Stomach (tissue), 9 donors: ENCODE data around the gene APOL3. TPM values are rescaled to one million over a fixed set of nuclear protein-coding genes. Genes with fewer than 3 reads are reported as not detected.
"Not testable (repeated sequence)": the region's sequence is repeated elsewhere in the genome, so short reads cannot be mapped to it uniquely, and the experiment has no call there.

Experiments
- DNase-seq, 2 donors: peaks; one replicate each; pipeline versions ENCODE4 v3.0.0 to v3.0.0-alpha.2; 2013 to 2019
- H3K27ac ChIP-seq, 5 donors: fragments of 200-600 bp in 4 of 5; sonication (generic) in 4 of 5; one replicate each; pipeline ENCODE4 v1.5.1; 2013 to 2019; ENCODE audit warnings: mild to moderate bottlenecking in 1 of 5, moderate library complexity in 1 of 5
- H3K27me3 ChIP-seq, 3 donors: fragments of 200-600 bp; sonication (generic); one replicate each; pipeline ENCODE4 v1.5.1; 2017 to 2019; ENCODE audit warnings: mixed run types in 1 of 3
- H3K36me3 ChIP-seq, 4 donors: fragments of 200-600 bp; sonication (generic); 1 replicate in 3 of 4; 2 replicates in 1 of 4; pipeline ENCODE4 v1.5.1; 2016 to 2019
- H3K4me1 ChIP-seq, 4 donors: fragments of 200-600 bp; sonication (generic); one replicate each; pipeline ENCODE4 v1.5.1; 2016 to 2019
- H3K4me3 ChIP-seq, 4 donors: fragments of 200-600 bp; sonication (generic) in 3 of 4; one replicate each; pipeline ENCODE4 v1.5.1; 2016 to 2019; ENCODE audit warnings: mild to moderate bottlenecking in 1 of 4
- H3K9me3 ChIP-seq, 4 donors: fragments of 200-600 bp; sonication (generic); one replicate each; pipeline ENCODE4 v1.5.1; 2016 to 2019
- EP300 ChIP-seq: sonication (generic); formaldehyde crosslinking; IDR thresholded peaks from one replicate; pipeline ENCODE4 v1.6.1; 2017; ENCODE audit warnings: antibody characterized with exemption
- POLR2A ChIP-seq, 4 donors: fragments of 450-650 bp; IDR thresholded peaks; one replicate each; pipeline ENCODE4 v1.6.1; 2016; ENCODE audit warnings: antibody characterized with exemption in 4 of 4, control low read depth in 2 of 4, mild to moderate bottlenecking in 1 of 4, moderate library complexity in 1 of 4
- POLR2AphosphoS5 ChIP-seq, 3 donors: sonication (generic); formaldehyde crosslinking; IDR thresholded peaks; one replicate each; pipeline ENCODE4 v1.6.1; 2016; ENCODE audit warnings: antibody characterized with exemption in 3 of 3
- WGBS, 5 donors: extraction: QIAGEN DNeasy Blood & Tissue Kit in 3 of 5; methylation state at CpG; one replicate each; pipeline versions ENCODE4 v1.1.5 to v1.1.7; 2013 to 2018; 5-methylcytosine and 5-hydroxymethylcytosine counted together
- intact Hi-C: fragments of 100-400 bp; cut with DNase I; formaldehyde crosslinking; loops from one replicate; pipeline ENCODE4 v1.15.1; 2023; ENCODE audit warnings: low total_unique reads
- polyA plus RNA-seq, 3 donors: library from polyadenylated mRNA; stranded (reverse); fragments of 200-250 nt; gene quantifications; one replicate each; pipeline ENCODE4 v1.2.3, GENCODE V29; 2013
- total RNA-seq, 5 donors: library from RNA; depleted of rRNA; stranded (reverse); fragments of >200 nt; gene quantifications; one replicate each; pipeline versions ENCODE4 v1.1.0 to v1.2.3, GENCODE V29; 2014 to 2016
- TF ChIP-seq, protein P1 (sequence below), 7 experiments: fragments of 450-650 bp in 4 of 7; fragments of 200-600 bp in 3 of 7; sonication (generic) in 3 of 7; IDR thresholded peaks; one replicate each; pipeline ENCODE4 v1.5.1; 2016 to 2019; ENCODE audit warnings: antibody characterized with exemption in 7 of 7, control low read depth in 2 of 7, mild to moderate bottlenecking in 1 of 7
- donor health status: healthy with polysubstance abuse.
- donor health status: Bipolar disorder and iron deficiency.
- donor health status: healthy.

APOL3 gene
- total and polyA plus RNA-seq, 8 donors: 2.9 to 29.9 (median 15.6) TPM; not detected in 1

DNA sequence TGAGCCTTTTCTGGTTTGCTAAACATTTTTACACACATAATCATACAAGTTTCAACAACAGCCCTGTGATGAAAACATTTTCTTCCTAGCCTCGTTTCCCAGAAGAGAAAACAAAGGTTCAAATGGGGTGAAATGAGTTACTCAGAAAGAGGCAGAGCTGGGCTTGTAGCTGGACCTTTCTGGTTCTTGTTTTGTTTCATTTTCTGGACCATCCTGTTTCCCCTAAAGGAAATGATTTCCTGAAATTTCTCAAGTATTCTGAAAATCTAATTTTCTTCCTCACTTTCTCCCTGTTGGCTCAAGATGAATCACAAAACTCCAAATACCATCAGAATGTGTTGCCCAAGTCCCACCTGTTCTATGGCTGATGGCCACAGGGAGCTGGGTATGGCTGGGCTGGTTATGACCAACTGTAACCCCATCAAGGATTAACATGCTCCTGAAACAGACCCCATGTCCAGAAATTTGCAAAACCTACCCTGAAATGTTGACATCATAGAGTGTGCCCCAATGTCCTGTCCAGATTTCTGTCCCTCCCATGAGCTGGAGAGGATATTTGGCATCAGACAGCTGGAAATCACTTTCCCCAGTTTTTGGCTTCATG lies 47.7 kb upstream of the APOL3 start:
- no peaks in the 10 kb centered on the region for H3K9me3 ChIP-seq
- H3K27me3 ChIP-seq: no peaks in the 10 kb centered on the region
- no peak for TF ChIP-seq EP300
- TF ChIP-seq, protein P1, sequence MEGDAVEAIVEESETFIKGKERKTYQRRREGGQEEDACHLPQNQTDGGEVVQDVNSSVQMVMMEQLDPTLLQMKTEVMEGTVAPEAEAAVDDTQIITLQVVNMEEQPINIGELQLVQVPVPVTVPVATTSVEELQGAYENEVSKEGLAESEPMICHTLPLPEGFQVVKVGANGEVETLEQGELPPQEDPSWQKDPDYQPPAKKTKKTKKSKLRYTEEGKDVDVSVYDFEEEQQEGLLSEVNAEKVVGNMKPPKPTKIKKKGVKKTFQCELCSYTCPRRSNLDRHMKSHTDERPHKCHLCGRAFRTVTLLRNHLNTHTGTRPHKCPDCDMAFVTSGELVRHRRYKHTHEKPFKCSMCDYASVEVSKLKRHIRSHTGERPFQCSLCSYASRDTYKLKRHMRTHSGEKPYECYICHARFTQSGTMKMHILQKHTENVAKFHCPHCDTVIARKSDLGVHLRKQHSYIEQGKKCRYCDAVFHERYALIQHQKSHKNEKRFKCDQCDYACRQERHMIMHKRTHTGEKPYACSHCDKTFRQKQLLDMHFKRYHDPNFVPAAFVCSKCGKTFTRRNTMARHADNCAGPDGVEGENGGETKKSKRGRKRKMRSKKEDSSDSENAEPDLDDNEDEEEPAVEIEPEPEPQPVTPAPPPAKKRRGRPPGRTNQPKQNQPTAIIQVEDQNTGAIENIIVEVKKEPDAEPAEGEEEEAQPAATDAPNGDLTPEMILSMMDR (IDR thresholded peaks at IDR 0.05): no peak
- TF ChIP-seq POLR2A (IDR thresholded peaks at IDR 0.05): no peak
- no peak overlapping the region for H3K4me3 ChIP-seq
- no peaks in the 10 kb centered on the region for H3K36me3 ChIP-seq
- no peak for DNase-seq
- peaks cover 0 to 39% (median 4%) of the 10 kb centered on the region in 4 donors for H3K4me1 ChIP-seq
- no peak overlapping the region for H3K27ac ChIP-seq
- intact Hi-C loops: no loop called here
- WGBS, 5 donors: 21 to 42% (median 33%) methylated on average over 1 of the region's 1 CpG

DNA sequence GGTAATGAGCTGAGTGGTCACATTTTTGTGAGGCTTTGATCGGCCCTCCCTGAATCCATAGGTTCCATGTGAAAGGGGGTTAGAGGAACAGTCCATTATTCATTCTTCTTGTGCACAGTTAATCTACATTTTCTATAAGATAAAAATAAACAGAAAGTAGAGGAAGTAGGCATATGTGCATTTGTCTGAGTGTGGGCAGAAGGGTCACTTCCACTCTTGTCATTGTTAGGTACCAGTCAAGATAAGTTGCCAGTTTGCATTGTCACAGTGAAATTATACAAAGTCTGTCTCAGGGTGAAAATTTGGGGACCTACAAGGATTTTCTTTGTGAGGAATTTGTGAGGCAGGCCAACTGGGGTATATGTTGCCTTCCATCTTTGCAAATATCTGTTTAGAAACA lies 45.7 kb upstream of the APOL3 start:
- Histone ChIP-seq H3K27ac (no peak overlapping the region), H3K4me3 (no peak overlapping the region), H3K27me3 (no peaks in the 10 kb centered on the region), H3K9me3 (no peaks in the 10 kb centered on the region), H3K36me3 (no peaks in the 10 kb centered on the region), H3K4me1 (peaks cover 3 to 44% (median 15%) of the 10 kb centered on the region in 4 donors)
- TF ChIP-seq, protein P1 (IDR thresholded peaks at IDR 0.05): no peak
- no peak for TF ChIP-seq POLR2AphosphoS5 (IDR thresholded peaks at IDR 0.05)
- intact Hi-C loops: no loop called here
- 86 to 100% (median 96%) methylated on average over 1 of the region's 1 CpG for WGBS, 5 donors
- DNase-seq: no peak

DNA sequence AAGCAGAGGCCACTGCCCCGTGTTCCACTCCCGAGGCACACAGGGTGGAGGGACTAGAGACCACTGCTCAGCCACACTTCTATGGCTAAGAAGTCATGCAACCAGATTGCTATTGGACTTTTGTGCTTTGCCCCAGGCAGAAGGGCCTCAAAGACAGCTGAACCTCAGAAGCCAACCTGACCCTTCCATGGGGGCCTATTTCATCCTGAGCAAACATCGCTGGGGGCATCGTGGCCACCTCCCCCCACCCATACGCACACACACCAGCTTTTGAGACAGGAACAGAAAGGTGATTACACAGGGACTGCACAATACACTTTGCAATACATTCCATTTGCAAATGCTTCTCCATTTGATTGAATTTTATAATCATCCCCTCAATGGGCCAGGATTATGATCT lies 45.0 kb upstream of the APOL3 start:
- H3K27ac ChIP-seq, DNase-seq, H3K4me3 ChIP-seq, intact Hi-C loops, H3K36me3 ChIP-seq, H3K27me3 ChIP-seq, H3K9me3 ChIP-seq: not testable (repeated sequence)
- peaks cover 3 to 37% (median 15%) of the 10 kb centered on the region in 4 donors for H3K4me1 ChIP-seq
- whole genome bisulfite sequencing, 5 donors: 66 to 84% (median 81%) methylated on average over 3 to 5 of the region's 5 CpGs

DNA sequence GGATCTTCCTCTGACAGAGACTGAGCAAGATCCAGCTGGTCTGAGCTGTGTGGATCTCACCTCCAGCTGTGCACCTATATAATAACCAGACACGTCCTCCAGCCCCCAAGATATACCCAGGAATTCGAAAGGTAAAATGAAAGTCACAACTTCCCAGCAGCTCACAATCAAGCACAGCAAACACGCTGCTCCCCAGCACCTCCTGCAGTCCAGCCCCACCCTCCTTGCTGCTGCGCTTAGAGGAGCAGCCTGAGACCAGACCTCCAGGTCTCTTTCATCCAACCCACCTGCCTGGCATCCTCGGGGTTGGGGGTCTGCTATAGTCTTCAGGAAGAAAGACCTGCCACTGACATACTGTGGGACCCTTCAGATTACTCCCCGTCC lies 44.1 kb upstream of the APOL3 start:
- Histone ChIP-seq H3K27ac (peak overlapping the region; percentile 31 to 84 (median 53)), H3K36me3 (no peaks in the 10 kb centered on the region), H3K27me3 (no peaks in the 10 kb centered on the region), H3K4me3 (peak overlapping the region in 2 of 4 donors; percentile 13 to 41), H3K4me1 (peaks cover 3 to 37% (median 15%) of the 10 kb centered on the region in 4 donors), H3K9me3 (no peaks in the 10 kb centered on the region)
- peak; percentile 63 to 71 for DNase-seq
- WGBS, 5 donors: 19 to 61% (median 39%) methylated on average over 6 of the region's 6 CpGs
- TF ChIP-seq POLR2A (IDR thresholded peaks at IDR 0.05): no peak
- TF ChIP-seq, protein P1 (IDR thresholded peaks at IDR 0.05): no peak
- TF ChIP-seq EP300: no peak
- no peak for TF ChIP-seq POLR2AphosphoS5 (IDR thresholded peaks at IDR 0.05)
- intact Hi-C loops: no loop called here

DNA sequence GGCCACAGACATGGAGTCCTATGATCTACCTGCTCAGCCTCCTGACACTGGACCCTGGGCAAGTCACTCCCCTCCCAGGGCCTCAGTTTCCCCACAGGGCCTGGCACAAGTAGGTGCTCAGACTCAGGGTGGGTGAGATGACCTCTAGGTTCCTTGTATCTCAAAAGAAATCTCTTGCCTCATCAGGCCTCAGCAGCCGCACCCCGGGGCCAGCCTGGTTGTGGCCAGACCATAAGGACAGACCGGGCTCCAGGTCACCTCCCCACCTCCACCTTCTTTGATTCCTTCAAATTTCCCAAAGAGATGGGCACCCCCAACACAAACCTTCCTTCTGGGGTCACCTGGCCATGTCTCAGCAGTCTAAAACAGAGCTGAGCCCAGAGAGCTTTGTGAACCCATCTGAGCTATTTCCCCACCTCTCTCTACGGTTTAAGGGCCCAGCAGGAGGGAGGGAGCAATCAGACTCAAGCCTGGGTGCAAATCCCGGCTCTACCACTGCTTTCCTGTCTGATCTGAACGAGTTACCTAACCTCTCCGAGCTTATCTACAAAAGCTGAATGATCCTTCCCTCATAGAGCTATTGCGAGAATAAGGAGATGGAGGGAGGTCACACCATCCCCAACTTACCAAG lies 43.6 kb upstream of the APOL3 start:
- WGBS, 5 donors: 42 to 69% (median 49%) methylated on average over 8 of the region's 8 CpGs
- peak overlapping the region in 2 of 4 donors; percentile 13 to 41 for H3K4me3 ChIP-seq
- no peaks in the 10 kb centered on the region for H3K9me3 ChIP-seq
- H3K27ac ChIP-seq: peak overlapping the region; percentile 31 to 84 (median 53)
- H3K4me1 ChIP-seq: peaks cover 3 to 37% (median 15%) of the 10 kb centered on the region in 4 donors
- intact Hi-C loops: no loop called here
- no peak for DNase-seq
- no peak for TF ChIP-seq POLR2A (IDR thresholded peaks at IDR 0.05)
- no peak for TF ChIP-seq EP300
- no peak for TF ChIP-seq POLR2AphosphoS5 (IDR thresholded peaks at IDR 0.05)
- TF ChIP-seq, protein P1 (IDR thresholded peaks at IDR 0.05): no peak
- no peaks in the 10 kb centered on the region for H3K27me3 ChIP-seq
- no peaks in the 10 kb centered on the region for H3K36me3 ChIP-seq

DNA sequence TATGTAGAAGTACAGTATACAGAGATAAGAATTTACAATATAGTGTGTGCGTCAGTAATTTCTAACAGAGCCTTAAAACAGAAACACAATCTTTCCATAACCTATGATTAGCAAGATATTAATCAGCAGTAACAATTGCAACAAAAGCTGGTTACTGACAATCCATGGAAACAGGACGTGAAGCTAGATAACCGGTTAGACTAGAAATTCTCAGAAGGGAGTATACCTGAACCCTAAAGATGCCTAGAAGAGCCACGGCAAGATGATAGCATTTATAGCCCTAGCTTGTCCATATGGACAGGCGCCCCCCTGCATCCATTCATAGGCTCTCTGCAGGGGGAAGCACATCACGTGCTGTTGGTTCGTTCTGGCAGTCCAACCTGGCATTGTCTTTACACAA lies 42.9 kb upstream of the APOL3 start:
- H3K27ac ChIP-seq: peak overlapping the region in 2 of 5 donors; percentile 31 to 84
- 35 to 58% (median 49%) methylated on average over 7 of the region's 7 CpGs for WGBS, 5 donors
- DNase-seq: peak in 1 of 2 donors; percentile 67
- H3K36me3 ChIP-seq, intact Hi-C loops, H3K27me3 ChIP-seq, H3K9me3 ChIP-seq: not testable (repeated sequence)
- peak overlapping the region in 1 of 4 donors; percentile 41 for H3K4me3 ChIP-seq
- peaks cover 3 to 37% (median 15%) of the 10 kb centered on the region in 4 donors for H3K4me1 ChIP-seq

DNA sequence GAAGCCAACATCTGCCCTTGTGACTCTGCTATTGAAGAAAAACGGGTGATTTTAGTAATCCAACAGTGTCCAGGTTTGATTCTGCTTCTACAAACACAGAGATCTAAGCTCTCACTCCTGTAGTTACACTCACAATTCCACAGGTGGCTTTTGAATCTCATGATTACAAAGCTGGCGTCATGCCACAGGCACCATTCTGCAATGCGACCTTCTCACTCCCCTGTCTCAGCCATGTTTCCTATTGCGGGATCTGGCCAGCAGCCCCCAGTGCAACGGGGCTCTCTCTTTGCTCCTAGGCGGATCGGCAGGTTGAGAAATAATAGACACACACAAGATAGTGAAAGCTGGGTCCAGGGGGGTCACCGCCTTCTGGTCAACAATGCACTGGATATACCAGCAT lies 42.4 kb upstream of the APOL3 start:
- H3K4me1 ChIP-seq: peaks cover 3 to 39% (median 16%) of the 10 kb centered on the region in 4 donors
- peak; percentile 59 to 90 for DNase-seq
- H3K36me3 ChIP-seq, H3K27me3 ChIP-seq, H3K9me3 ChIP-seq, intact Hi-C loops: not testable (repeated sequence)
- peak overlapping the region in 1 of 4 donors; percentile 41 for H3K4me3 ChIP-seq
- WGBS, 5 donors: 27 to 53% (median 33%) methylated on average over 8 of the region's 8 CpGs
- H3K27ac ChIP-seq: peak overlapping the region in 3 of 5 donors; percentile 28 to 84 (median 49)
